Measurements from ENCODE around the gene PRXL2C. TPM values are rescaled to one million over a fixed set of nuclear protein-coding genes. Genes with fewer than 3 reads are reported as not detected.

PRXL2C gene
- total and polyA plus RNA-seq, 2 of the 13 experiments (the other 11 are each of a cell fraction or from before 2014, with no cell fraction given): 11.0 to 13.2 TPM

DNA sequence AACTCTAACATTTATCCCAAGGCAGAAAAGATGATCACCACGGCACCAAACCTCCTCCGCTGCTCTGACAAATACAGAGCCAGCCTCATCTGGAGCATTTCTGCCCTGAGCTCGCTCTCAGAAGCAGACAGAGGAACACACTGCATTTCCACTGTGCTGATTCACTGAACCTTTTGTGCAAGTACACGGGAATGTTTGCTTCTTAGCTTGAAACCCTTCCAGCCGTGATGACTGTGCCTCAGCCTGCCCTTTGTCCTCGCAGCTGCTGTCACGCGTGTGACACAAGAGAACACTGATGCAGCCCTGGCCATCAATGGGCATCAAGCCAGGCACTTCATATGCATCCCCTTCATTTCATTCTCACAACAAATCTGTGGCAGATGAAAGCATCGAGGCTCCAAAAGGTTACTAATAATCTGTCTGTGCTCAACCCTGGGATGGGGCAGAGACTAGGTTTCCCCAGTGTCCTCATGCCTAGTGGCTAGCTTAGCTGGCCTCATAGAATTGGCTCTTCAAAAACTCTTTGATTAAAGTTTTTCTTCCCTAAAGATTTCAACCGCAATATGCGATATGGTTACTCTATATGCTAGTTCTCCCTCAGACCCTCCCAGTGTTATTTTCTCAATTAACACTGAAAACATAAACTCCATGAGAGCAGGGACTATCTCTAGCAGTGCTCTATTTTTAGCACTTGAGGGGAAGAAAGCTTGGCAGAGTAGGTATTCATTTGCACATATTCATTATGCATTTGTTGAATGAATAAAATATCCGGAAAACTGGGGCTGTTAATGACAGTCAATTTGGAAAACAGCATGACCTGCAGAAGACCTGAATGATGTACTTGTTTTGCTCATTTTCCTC, 42.8 kb downstream of the PRXL2C start (continued):
- TF ChIP-seq HNF1B (CRISPR knock-in tag; IDR thresholded peaks at IDR 0.05) (0 out of 2 replicates have a peak, but pooled peaks have one; percentile 20), CERS6 (CRISPR knock-in tag; IDR thresholded peaks at IDR 0.05) (no peak), CREM (IDR thresholded peaks at IDR 0.05) (no peak; the same call in 1 of the 2 replicates), CREM (CRISPR knock-in tag; IDR thresholded peaks at IDR 0.05) (no peak), CBFB (CRISPR knock-in tag; IDR thresholded peaks at IDR 0.05) (no peak), ZBTB7B (CRISPR knock-in tag; IDR thresholded peaks at IDR 0.05) (0 out of 2 replicates have a peak, but pooled peaks have one; percentile 27), FOXP4 (CRISPR knock-in tag; IDR thresholded peaks at IDR 0.05) (no peak; the same call in 1 of the 2 replicates), ZSCAN22 (CRISPR knock-in tag; IDR thresholded peaks at IDR 0.05) (no peak), ATF7 (IDR thresholded peaks at IDR 0.05) (no peak), ATF7 (CRISPR knock-in tag; IDR thresholded peaks at IDR 0.05) (0 out of 2 replicates have a peak, but pooled peaks have one; percentile 29), HDAC2 (CRISPR knock-in tag; IDR thresholded peaks at IDR 0.05) (peak; percentile 94), ZNF232 (CRISPR knock-in tag; IDR thresholded peaks at IDR 0.05; ENCODE audit: borderline replicate concordance) (no peak)
- TF ChIP-seq, protein P1, sequence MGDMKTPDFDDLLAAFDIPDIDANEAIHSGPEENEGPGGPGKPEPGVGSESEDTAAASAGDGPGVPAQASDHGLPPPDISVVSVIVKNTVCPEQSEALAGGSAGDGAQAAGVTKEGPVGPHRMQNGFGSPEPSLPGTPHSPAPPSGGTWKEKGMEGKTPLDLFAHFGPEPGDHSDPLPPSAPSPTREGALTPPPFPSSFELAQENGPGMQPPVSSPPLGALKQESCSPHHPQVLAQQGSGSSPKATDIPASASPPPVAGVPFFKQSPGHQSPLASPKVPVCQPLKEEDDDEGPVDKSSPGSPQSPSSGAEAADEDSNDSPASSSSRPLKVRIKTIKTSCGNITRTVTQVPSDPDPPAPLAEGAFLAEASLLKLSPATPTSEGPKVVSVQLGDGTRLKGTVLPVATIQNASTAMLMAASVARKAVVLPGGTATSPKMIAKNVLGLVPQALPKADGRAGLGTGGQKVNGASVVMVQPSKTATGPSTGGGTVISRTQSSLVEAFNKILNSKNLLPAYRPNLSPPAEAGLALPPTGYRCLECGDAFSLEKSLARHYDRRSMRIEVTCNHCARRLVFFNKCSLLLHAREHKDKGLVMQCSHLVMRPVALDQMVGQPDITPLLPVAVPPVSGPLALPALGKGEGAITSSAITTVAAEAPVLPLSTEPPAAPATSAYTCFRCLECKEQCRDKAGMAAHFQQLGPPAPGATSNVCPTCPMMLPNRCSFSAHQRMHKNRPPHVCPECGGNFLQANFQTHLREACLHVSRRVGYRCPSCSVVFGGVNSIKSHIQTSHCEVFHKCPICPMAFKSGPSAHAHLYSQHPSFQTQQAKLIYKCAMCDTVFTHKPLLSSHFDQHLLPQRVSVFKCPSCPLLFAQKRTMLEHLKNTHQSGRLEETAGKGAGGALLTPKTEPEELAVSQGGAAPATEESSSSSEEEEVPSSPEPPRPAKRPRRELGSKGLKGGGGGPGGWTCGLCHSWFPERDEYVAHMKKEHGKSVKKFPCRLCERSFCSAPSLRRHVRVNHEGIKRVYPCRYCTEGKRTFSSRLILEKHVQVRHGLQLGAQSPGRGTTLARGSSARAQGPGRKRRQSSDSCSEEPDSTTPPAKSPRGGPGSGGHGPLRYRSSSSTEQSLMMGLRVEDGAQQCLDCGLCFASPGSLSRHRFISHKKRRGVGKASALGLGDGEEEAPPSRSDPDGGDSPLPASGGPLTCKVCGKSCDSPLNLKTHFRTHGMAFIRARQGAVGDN (CRISPR knock-in tag; IDR thresholded peaks at IDR 0.05): peak; percentile 51; the same call in 1 of the 2 replicates
- TF ChIP-seq, protein P2, sequence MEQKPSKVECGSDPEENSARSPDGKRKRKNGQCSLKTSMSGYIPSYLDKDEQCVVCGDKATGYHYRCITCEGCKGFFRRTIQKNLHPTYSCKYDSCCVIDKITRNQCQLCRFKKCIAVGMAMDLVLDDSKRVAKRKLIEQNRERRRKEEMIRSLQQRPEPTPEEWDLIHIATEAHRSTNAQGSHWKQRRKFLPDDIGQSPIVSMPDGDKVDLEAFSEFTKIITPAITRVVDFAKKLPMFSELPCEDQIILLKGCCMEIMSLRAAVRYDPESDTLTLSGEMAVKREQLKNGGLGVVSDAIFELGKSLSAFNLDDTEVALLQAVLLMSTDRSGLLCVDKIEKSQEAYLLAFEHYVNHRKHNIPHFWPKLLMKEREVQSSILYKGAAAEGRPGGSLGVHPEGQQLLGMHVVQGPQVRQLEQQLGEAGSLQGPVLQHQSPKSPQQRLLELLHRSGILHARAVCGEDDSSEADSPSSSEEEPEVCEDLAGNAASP (CRISPR knock-in tag; IDR thresholded peaks at IDR 0.05; ENCODE audit: borderline replicate concordance): peak; percentile 24; the same call in 1 of the 2 replicates
- TF ChIP-seq, protein P3, sequence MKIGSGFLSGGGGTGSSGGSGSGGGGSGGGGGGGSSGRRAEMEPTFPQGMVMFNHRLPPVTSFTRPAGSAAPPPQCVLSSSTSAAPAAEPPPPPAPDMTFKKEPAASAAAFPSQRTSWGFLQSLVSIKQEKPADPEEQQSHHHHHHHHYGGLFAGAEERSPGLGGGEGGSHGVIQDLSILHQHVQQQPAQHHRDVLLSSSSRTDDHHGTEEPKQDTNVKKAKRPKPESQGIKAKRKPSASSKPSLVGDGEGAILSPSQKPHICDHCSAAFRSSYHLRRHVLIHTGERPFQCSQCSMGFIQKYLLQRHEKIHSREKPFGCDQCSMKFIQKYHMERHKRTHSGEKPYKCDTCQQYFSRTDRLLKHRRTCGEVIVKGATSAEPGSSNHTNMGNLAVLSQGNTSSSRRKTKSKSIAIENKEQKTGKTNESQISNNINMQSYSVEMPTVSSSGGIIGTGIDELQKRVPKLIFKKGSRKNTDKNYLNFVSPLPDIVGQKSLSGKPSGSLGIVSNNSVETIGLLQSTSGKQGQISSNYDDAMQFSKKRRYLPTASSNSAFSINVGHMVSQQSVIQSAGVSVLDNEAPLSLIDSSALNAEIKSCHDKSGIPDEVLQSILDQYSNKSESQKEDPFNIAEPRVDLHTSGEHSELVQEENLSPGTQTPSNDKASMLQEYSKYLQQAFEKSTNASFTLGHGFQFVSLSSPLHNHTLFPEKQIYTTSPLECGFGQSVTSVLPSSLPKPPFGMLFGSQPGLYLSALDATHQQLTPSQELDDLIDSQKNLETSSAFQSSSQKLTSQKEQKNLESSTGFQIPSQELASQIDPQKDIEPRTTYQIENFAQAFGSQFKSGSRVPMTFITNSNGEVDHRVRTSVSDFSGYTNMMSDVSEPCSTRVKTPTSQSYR (CRISPR knock-in tag; IDR thresholded peaks at IDR 0.05; ENCODE audit: borderline replicate concordance): peak; percentile 51; the same call in 1 of the 2 replicates
